Prostate gland (tissue), 2 donors: Measurements from ENCODE around the gene IL17F. TPM values are rescaled to one million over a fixed set of nuclear protein-coding genes. Genes with fewer than 3 reads are reported as not detected.

Experiments
- DNase-seq: peaks from one replicate; pipeline ENCODE4 v3.0.0-alpha.2; 2019; ENCODE audit warnings: low spot score
- H3K27ac ChIP-seq, 2 donors: fragments of 200-600 bp; sonication (generic); 2 replicates each; pipeline ENCODE4 v1.5.1; 2017 to 2019
- H3K27me3 ChIP-seq: fragments of 200-600 bp; sonication (generic); replicated peaks from 2 replicates; pipeline ENCODE4 v1.5.1; 2019; ENCODE audit not compliant: insufficient read depth
- H3K36me3 ChIP-seq, 2 donors: fragments of 200-600 bp; sonication (generic); 1 replicate in 1 of 2; 2 replicates in 1 of 2; pipeline versions ENCODE4 v1.5.1 to v1.8.1; 2017 to 2019
- H3K4me1 ChIP-seq: fragments of 200-600 bp; sonication (generic); replicated peaks from 2 replicates; pipeline ENCODE4 v1.5.1; 2019
- H3K4me3 ChIP-seq, 2 donors: fragments of 200-600 bp; sonication (generic); 2 replicates each; pipeline ENCODE4 v1.5.1; 2017 to 2019
- H3K9me3 ChIP-seq: fragments of 200-600 bp; sonication (generic); 2 replicates; pipeline ENCODE4 v1.5.1; 2017
- CTCF ChIP-seq, 4 experiments: fragments of 200-600 bp in 2 of 4; fragments of 450-650 bp in 2 of 4; sonication (generic) in 2 of 4; IDR thresholded peaks; 1 replicate in 3 of 4; 2 replicates in 1 of 4; pipeline ENCODE4 v1.5.1; 2016 to 2019; ENCODE audit warnings: antibody characterized with exemption in 4 of 4, mild to moderate bottlenecking in 2 of 4, moderate library complexity in 2 of 4
- POLR2A ChIP-seq: fragments of 450-650 bp; IDR thresholded peaks from one replicate; pipeline ENCODE4 v1.6.1; 2016; ENCODE audit warnings: antibody characterized with exemption, mild to moderate bottlenecking
- POLR2AphosphoS5 ChIP-seq: sonication (generic); formaldehyde crosslinking; IDR thresholded peaks from one replicate; pipeline ENCODE4 v1.6.1; 2017; ENCODE audit warnings: antibody characterized with exemption
- WGBS: methylation state at CpG from one replicate; pipeline ENCODE4 v1.1.5; 2018; 5-methylcytosine and 5-hydroxymethylcytosine counted together
- intact Hi-C: fragments of 100-400 bp; cut with DNase I; formaldehyde crosslinking; loops from one replicate; pipeline ENCODE4 v1.14.2; 2022
- total RNA-seq, 2 donors: library from RNA; depleted of rRNA; stranded (reverse); fragments of >200 nt; gene quantifications; one replicate each; pipeline ENCODE4 v1.1.0, GENCODE V29; 2016

IL17F gene
- total RNA-seq, 2 donors from 2014 or later = not detected

GRCh38 chr6:52217761-52218160, 26.5 kb downstream of the IL17F start:
- H3K4me1 ChIP-seq = no peaks in the 10 kb centered on the region
- H3K4me3 ChIP-seq = no peak overlapping the region
- H3K27ac ChIP-seq = no peak overlapping the region
- DNase-seq = no peak
- H3K36me3 ChIP-seq = no peaks in the 10 kb centered on the region
- 54% methylated on average over 2 of the region's 2 CpGs for WGBS
- no peak for TF ChIP-seq POLR2A
- TF ChIP-seq CTCF (IDR thresholded peaks at IDR 0.05) = no peak
- TF ChIP-seq POLR2AphosphoS5 = no peak
- no peaks in the 10 kb centered on the region for H3K9me3 ChIP-seq
- no peaks in the 10 kb centered on the region for H3K27me3 ChIP-seq
- intact Hi-C loops = no loop called here

- intact Hi-C loops = no loop called here
- DNase-seq = no peak
- no peaks in the 10 kb centered on the region for H3K36me3 ChIP-seq
- no peak for TF ChIP-seq POLR2A
- TF ChIP-seq POLR2AphosphoS5 = no peak
- no peak for TF ChIP-seq CTCF (IDR thresholded peaks at IDR 0.05)
- WGBS = 94% methylated on average over 5 of the region's 5 CpGs
- H3K4me3 ChIP-seq = no peak overlapping the region
- H3K27ac ChIP-seq = no peak overlapping the region
- no peaks in the 10 kb centered on the region for H3K9me3 ChIP-seq
- no peaks in the 10 kb centered on the region for H3K27me3 ChIP-seq
- no peaks in the 10 kb centered on the region for H3K4me1 ChIP-seq
Measured at GRCh38 chr6:52216932-52217575, 27.2 kb downstream of the IL17F start.

- TF ChIP-seq POLR2AphosphoS5 = no peak
- TF ChIP-seq POLR2A = no peak
- TF ChIP-seq CTCF (IDR thresholded peaks at IDR 0.05) = no peak
- H3K9me3 ChIP-seq = no peaks in the 10 kb centered on the region
- intact Hi-C loops = no loop called here
- DNase-seq = no peak
- no peaks in the 10 kb centered on the region for H3K4me1 ChIP-seq
- H3K27me3 ChIP-seq = no peaks in the 10 kb centered on the region
- H3K36me3 ChIP-seq = no peaks in the 10 kb centered on the region
- no peak overlapping the region for H3K4me3 ChIP-seq
- H3K27ac ChIP-seq = no peak overlapping the region
Measured at GRCh38 chr6:52215787-52216186, 28.5 kb downstream of the IL17F start.

GRCh38 chr6:52213127-52213526, 31.2 kb downstream of the IL17F start:
- H3K9me3 ChIP-seq = no peaks in the 10 kb centered on the region
- TF ChIP-seq POLR2AphosphoS5 (no peak), CTCF (IDR thresholded peaks at IDR 0.05) (no peak), POLR2A (no peak)
- no peak for DNase-seq
- H3K4me3 ChIP-seq = no peak overlapping the region
- H3K36me3 ChIP-seq = no peaks in the 10 kb centered on the region
- H3K27ac ChIP-seq = no peak overlapping the region
- H3K27me3 ChIP-seq = no peaks in the 10 kb centered on the region
- WGBS = 59% methylated on average over 2 of the region's 2 CpGs
- intact Hi-C loops = no loop called here
- no peaks in the 10 kb centered on the region for H3K4me1 ChIP-seq

- Histone ChIP-seq H3K9me3 (no peaks in the 10 kb centered on the region), H3K4me3 (no peak overlapping the region), H3K36me3 (no peaks in the 10 kb centered on the region), H3K27ac (no peak overlapping the region), H3K27me3 (no peaks in the 10 kb centered on the region), H3K4me1 (no peaks in the 10 kb centered on the region)
- 35% methylated on average over 2 of the region's 2 CpGs for WGBS
- intact Hi-C loops = no loop called here
- no peak for DNase-seq
- TF ChIP-seq POLR2AphosphoS5 (no peak), CTCF (IDR thresholded peaks at IDR 0.05) (no peak), POLR2A (no peak)
Measured at GRCh38 chr6:52210227-52210626, 34.1 kb downstream of the IL17F start.
